Neuronal stem cell (in vitro differentiated cells): ENCODE results near the gene THBS4.

Experiments used
- DNase-seq: peaks from one replicate; pipeline ENCODE4 v3.0.0-alpha.2; 2013; ENCODE audit warnings: low spot score
- H2AFZ ChIP-seq: one replicate; pipeline ENCODE4 v1.6.1; 2013; ENCODE audit warnings: mild to moderate bottlenecking, low read length, inconsistent platforms
- H2AK5ac ChIP-seq: 2 replicates; pipeline ENCODE4 v1.6.1; 2013; ENCODE audit warnings: low read depth, mild to moderate bottlenecking, inconsistent platforms, low read length, moderate library complexity, mixed read lengths
- H2BK120ac ChIP-seq: 2 replicates; pipeline ENCODE4 v1.6.1; 2013; ENCODE audit warnings: low read depth, mild to moderate bottlenecking, inconsistent platforms, low read length, moderate library complexity, mixed read lengths
- H2BK12ac ChIP-seq: one replicate; pipeline ENCODE4 v1.6.1; 2013; ENCODE audit warnings: low read length, inconsistent platforms
- H2BK15ac ChIP-seq: 2 replicates; pipeline ENCODE4 v1.6.1; 2013; ENCODE audit warnings: mild to moderate bottlenecking, low read length, inconsistent platforms, mixed read lengths
- H2BK5ac ChIP-seq: one replicate; pipeline ENCODE4 v1.6.1; 2013; ENCODE audit warnings: inconsistent platforms, mild to moderate bottlenecking, low read length, moderate library complexity
- H3K14ac ChIP-seq: one replicate; pipeline ENCODE4 v1.6.1; 2013; ENCODE audit warnings: low read length, inconsistent platforms
- H3K18ac ChIP-seq: 2 replicates; pipeline ENCODE4 v1.6.1; 2013; ENCODE audit warnings: low read length, inconsistent platforms
- H3K23ac ChIP-seq: 2 replicates; pipeline ENCODE4 v1.6.1; 2013; ENCODE audit warnings: low read depth, mild to moderate bottlenecking, mixed read lengths, low read length, inconsistent platforms; ENCODE audit not compliant: poor library complexity
- H3K27ac ChIP-seq: replicated peaks from 3 replicates; pipeline ENCODE4 v1.5.1; 2013; ENCODE audit warnings: low read length, inconsistent platforms
- H3K27me3 ChIP-seq, 3 experiments: 2 replicates each; pipeline ENCODE4 v1.6.1; 2013; ENCODE audit warnings: low read length in 3 of 3, mild to moderate bottlenecking in 2 of 3, inconsistent platforms in 1 of 3, low read depth in 1 of 3, mixed read lengths in 1 of 3, moderate library complexity in 1 of 3; ENCODE audit not compliant: control insufficient read depth in 3 of 3, insufficient read depth in 3 of 3
- H3K36me3 ChIP-seq, 2 donors: replicated peaks in 1 of 2; 2 replicates each; pipeline ENCODE4 v1.6.1; 2013; ENCODE audit warnings: low read length in 2 of 2; ENCODE audit not compliant: control insufficient read depth in 2 of 2, insufficient read depth in 2 of 2
- H3K4ac ChIP-seq: 2 replicates; pipeline ENCODE4 v1.6.1; 2013; ENCODE audit warnings: inconsistent platforms, mild to moderate bottlenecking, low read length, moderate library complexity
- H3K4me1 ChIP-seq, 2 donors: 1 replicate in 1 of 2; 2 replicates in 1 of 2; pipeline ENCODE4 v1.6.1; 2013; ENCODE audit warnings: low read length in 2 of 2, low read depth in 1 of 2; ENCODE audit not compliant: control insufficient read depth in 2 of 2, insufficient read depth in 1 of 2
- H3K4me2 ChIP-seq: one replicate; pipeline ENCODE4 v1.6.1; 2013; ENCODE audit warnings: mild to moderate bottlenecking, low read length, inconsistent platforms; ENCODE audit not compliant: insufficient read depth, poor library complexity, severe bottlenecking
- H3K4me3 ChIP-seq, 2 donors: 2 replicates each; pipeline ENCODE4 v1.5.1; 2013; ENCODE audit warnings: low read length in 2 of 2, mild to moderate bottlenecking in 2 of 2, inconsistent platforms in 1 of 2, moderate library complexity in 1 of 2
- H3K79me1 ChIP-seq: one replicate; pipeline ENCODE4 v1.6.1; 2013; ENCODE audit warnings: low read depth, mild to moderate bottlenecking, inconsistent platforms, low read length, moderate library complexity
- H3K9ac ChIP-seq: one replicate; pipeline ENCODE4 v1.6.1; 2013; ENCODE audit warnings: mild to moderate bottlenecking, low read depth, low read length, inconsistent platforms; ENCODE audit not compliant: poor library complexity
- H3K9me3 ChIP-seq, 2 donors: replicated peaks in 1 of 2; 2 replicates each; pipeline versions ENCODE3 to v1.6.1; 2013; ENCODE audit warnings: low read length in 2 of 2, mild to moderate bottlenecking in 2 of 2, inconsistent platforms in 1 of 2, low read depth in 1 of 2, mixed read lengths in 1 of 2, moderate library complexity in 1 of 2; ENCODE audit not compliant: control insufficient read depth in 2 of 2, insufficient read depth in 1 of 2
- H4K8ac ChIP-seq: one replicate; pipeline ENCODE4 v1.6.1; 2013; ENCODE audit warnings: low read depth, mild to moderate bottlenecking, inconsistent platforms, low read length, moderate library complexity
- H4K91ac ChIP-seq: one replicate; pipeline ENCODE4 v1.6.1; 2013; ENCODE audit warnings: low read length, low read depth, mild to moderate bottlenecking, inconsistent platforms; ENCODE audit not compliant: poor library complexity
- WGBS, 2 donors: extraction: QIAGEN DNeasy Blood & Tissue Kit; methylation state at CpG; one replicate each; pipeline ENCODE4 v1.1.7; 2013; ENCODE audit warnings: missing lambda C conversion rate in 2 of 2, mixed read lengths in 1 of 2; ENCODE audit not compliant: insufficient read length in 2 of 2, insufficient replicate concordance in 1 of 2; ENCODE audit errors: extremely low coverage in 2 of 2; 5-methylcytosine and 5-hydroxymethylcytosine counted together

Gene THBS4

GRCh38 chr5:80072103-80073073 is 37.2 kb downstream of the THBS4 start:
- H3K9me3 ChIP-seq = no peaks in the 10 kb centered on the region
- H3K18ac ChIP-seq = no peak overlapping the region
- H3K36me3 ChIP-seq = peaks cover 1 to 3% of the 10 kb centered on the region in 2 donors
- no peak overlapping the region for H2BK12ac ChIP-seq
- H2BK120ac ChIP-seq = no peak overlapping the region
- H3K9ac ChIP-seq = no peak overlapping the region
- H3K4me3 ChIP-seq = no peak overlapping the region
- H3K4me1 ChIP-seq = peaks cover 6 to 13% of the 10 kb centered on the region in 2 donors
- H3K27me3 ChIP-seq = no peaks in the 10 kb centered on the region
- no peak overlapping the region for H3K14ac ChIP-seq
- H3K4ac ChIP-seq = no peak overlapping the region
- H3K4me2 ChIP-seq = no peak overlapping the region
- H3K23ac ChIP-seq = no peak overlapping the region
- H3K27ac ChIP-seq = no peak overlapping the region
- H4K8ac ChIP-seq = no peak overlapping the region
- no peak overlapping the region for H2AK5ac ChIP-seq
- no peak overlapping the region for H2BK5ac ChIP-seq
- H3K79me1 ChIP-seq = no peaks in the 10 kb centered on the region
- no CpG with 5 or more reads among the region's 10 CpGs for WGBS, 2 donors
- DNase-seq = no peak
- no peak overlapping the region for H2BK15ac ChIP-seq
- H4K91ac ChIP-seq = no peak overlapping the region
- H2AFZ ChIP-seq = no peak overlapping the region

- no peak overlapping the region for H3K4me2 ChIP-seq
- H2BK12ac ChIP-seq = no peak overlapping the region
- no peak overlapping the region for H3K9ac ChIP-seq
- no CpG with 5 or more reads among the region's 10 CpGs for WGBS, 2 donors
- H3K9me3 ChIP-seq = no peaks in the 10 kb centered on the region
- H3K27ac ChIP-seq = no peak overlapping the region
- H2BK15ac ChIP-seq = no peak overlapping the region
- no peaks in the 10 kb centered on the region for H3K4me1 ChIP-seq
- no peak overlapping the region for H4K8ac ChIP-seq
- H3K4me3 ChIP-seq = no peak overlapping the region
- no peak overlapping the region for H2BK120ac ChIP-seq
- DNase-seq = no peak
- H2AFZ ChIP-seq = no peak overlapping the region
- H3K36me3 ChIP-seq = peaks cover 1 to 3% of the 10 kb centered on the region in 2 donors
- H3K27me3 ChIP-seq = no peaks in the 10 kb centered on the region
- H3K18ac ChIP-seq = no peak overlapping the region
- H2BK5ac ChIP-seq = no peak overlapping the region
- no peak overlapping the region for H3K4ac ChIP-seq
- H2AK5ac ChIP-seq = no peak overlapping the region
- H4K91ac ChIP-seq = no peak overlapping the region
- H3K79me1 ChIP-seq = no peaks in the 10 kb centered on the region
- H3K14ac ChIP-seq = no peak overlapping the region
- peak overlapping the region; percentile 28 for H3K23ac ChIP-seq
Observed at GRCh38 chr5:80076131-80077050, 41.2 kb downstream of the THBS4 start.

GRCh38 chr5:80077051-80077714 is 42.0 kb downstream of the THBS4 start:
- Histone ChIP-seq H3K4me2 (no peak overlapping the region), H3K79me1 (no peaks in the 10 kb centered on the region), H3K4me1 (no peaks in the 10 kb centered on the region), H3K4me3 (no peak overlapping the region), H4K8ac (no peak overlapping the region), H2AK5ac (no peak overlapping the region), H3K23ac (peak overlapping the region; percentile 28), H3K9me3 (no peaks in the 10 kb centered on the region), H2BK15ac (no peak overlapping the region), H3K4ac (no peak overlapping the region), H3K18ac (no peak overlapping the region), H3K36me3 (peaks cover 1 to 2% of the 10 kb centered on the region in 2 donors), H3K27ac (no peak overlapping the region), H2BK12ac (no peak overlapping the region), H3K14ac (no peak overlapping the region), H3K9ac (no peak overlapping the region), H2BK5ac (no peak overlapping the region), H4K91ac (no peak overlapping the region), H2AFZ (no peak overlapping the region), H3K27me3 (no peaks in the 10 kb centered on the region), H2BK120ac (no peak overlapping the region)
- WGBS, 2 donors = no CpG with 5 or more reads among the region's 3 CpGs
- no peak for DNase-seq
